ENCODE measurements around the gene USP32. TPM values are rescaled to one million over a fixed set of nuclear protein-coding genes. Genes with fewer than 3 reads are reported as not detected.

USP32 gene
- total RNA-seq, 1 experiment from 2014 or later, result 32.3 TPM

DNA sequence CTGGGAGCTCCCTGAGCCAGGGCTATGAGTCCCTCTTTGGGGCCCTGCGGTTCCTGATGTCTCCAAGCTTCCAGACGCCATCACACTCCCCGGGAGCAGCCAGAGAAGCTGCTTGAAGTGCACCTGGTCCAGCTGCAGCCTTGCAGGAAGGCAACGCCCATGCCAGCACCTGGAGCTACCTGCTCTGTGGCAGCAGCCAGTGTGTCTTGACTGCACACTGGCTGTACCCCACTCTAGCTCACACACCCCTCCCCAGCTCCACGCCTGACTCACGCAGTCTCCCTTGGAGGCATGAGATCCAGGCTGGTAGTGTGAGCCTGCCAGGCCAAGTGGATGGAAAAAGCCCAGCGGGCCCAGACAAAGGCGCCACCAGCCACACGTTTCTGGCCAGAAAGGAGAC lies 63.3 kb downstream of the USP32 start:
- Histone ChIP-seq H3K9me3 (ENCODE audit: insufficient read depth, low read depth) (no peaks in the 10 kb centered on the region), H3K4me3 (no peak overlapping the region), H3K27me3 (ENCODE audit: insufficient read depth, low read depth) (no peaks in the 10 kb centered on the region), H4K20me1 (ENCODE audit: insufficient read depth) (no peaks in the 10 kb centered on the region), H3F3A (ENCODE audit: insufficient read depth, low read depth) (no peaks in the 10 kb centered on the region), H3K9me2 (ENCODE audit: insufficient read depth) (no peaks in the 10 kb centered on the region), H3K27ac (no peak overlapping the region), H2AFZ (no peak overlapping the region), H3K4me2 (no peak overlapping the region), H3K4me1 (replicated peaks; ENCODE audit: insufficient read depth) (no peaks in the 10 kb centered on the region), H3K79me2 (ENCODE audit: low read depth) (0 out of 2 replicates have a peak, but pooled peaks cover under 1% of the 10 kb centered on the region), H3K36me3 (ENCODE audit: low read depth) (no peaks in the 10 kb centered on the region)
- intact Hi-C loops (cut with micrococcal nuclease; ENCODE audit: unreplicated experiment), result no loop called here
- TF ChIP-seq EZH2 (IDR thresholded peaks at IDR 0.05; ENCODE audit: low read depth) (no peak), CTCF (conservative IDR thresholded peaks at IDR 0.05) (no peak)
- DNase-seq, result no peak
- CTCF ChIA-PET, result no interaction called here
- POLR2A ChIA-PET (ENCODE audit: unreplicated experiment), result no interaction called here
- BruUV-seq (replicated peaks), result no TSS peak

DNA sequence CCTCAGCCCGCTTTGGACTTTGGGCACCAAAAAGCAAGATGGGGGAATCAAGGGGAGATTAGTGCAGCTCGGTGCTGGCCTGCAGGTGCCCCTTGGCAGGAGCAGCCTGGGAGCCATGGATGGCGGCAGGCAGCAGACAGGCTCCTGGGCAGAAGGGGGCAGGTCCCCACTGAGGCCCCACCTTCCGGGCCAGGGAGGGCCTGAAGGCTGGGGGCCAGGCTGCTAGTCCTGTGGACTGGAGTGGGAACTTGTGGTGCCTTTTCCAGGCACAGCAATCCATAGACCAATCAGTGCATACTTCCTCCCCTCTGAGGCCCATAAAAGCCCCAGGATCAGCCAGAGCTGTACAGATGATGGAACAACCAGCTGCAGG lies 64.0 kb downstream of the USP32 start:
- Histone ChIP-seq H3K27me3 (ENCODE audit: insufficient read depth, low read depth) (no peaks in the 10 kb centered on the region), H3K79me2 (ENCODE audit: low read depth) (0 out of 2 replicates have a peak, but pooled peaks cover 7% of the 10 kb centered on the region), H3K4me1 (replicated peaks; ENCODE audit: insufficient read depth) (no peaks in the 10 kb centered on the region; the same call in 1 of the 2 replicates), H3K36me3 (ENCODE audit: low read depth) (no peaks in the 10 kb centered on the region), H3K4me2 (no peak overlapping the region), H3K9me2 (ENCODE audit: insufficient read depth) (no peaks in the 10 kb centered on the region), H3K9me3 (ENCODE audit: insufficient read depth, low read depth) (no peaks in the 10 kb centered on the region), H3F3A (ENCODE audit: insufficient read depth, low read depth) (no peaks in the 10 kb centered on the region), H3K4me3 (no peak overlapping the region), H2AFZ (no peak overlapping the region), H3K27ac (no peak overlapping the region), H4K20me1 (ENCODE audit: insufficient read depth) (no peaks in the 10 kb centered on the region)
- DNase-seq, result no peak
- BruUV-seq (replicated peaks), result no TSS peak
- POLR2A ChIA-PET (ENCODE audit: unreplicated experiment), result no interaction called here
- TF ChIP-seq EZH2 (IDR thresholded peaks at IDR 0.05; ENCODE audit: low read depth), result no peak
- no peak for TF ChIP-seq CTCF (conservative IDR thresholded peaks at IDR 0.05)
- intact Hi-C loops (cut with micrococcal nuclease; ENCODE audit: unreplicated experiment), result no loop called here
- CTCF ChIA-PET, result no interaction called here

GRCh38 chr17:60327134-60327900 lies 64.6 kb downstream of the USP32 start:
- POLR2A ChIA-PET (ENCODE audit: unreplicated experiment), result no interaction called here
- intact Hi-C loops (cut with micrococcal nuclease; ENCODE audit: unreplicated experiment), result no loop called here
- CTCF ChIA-PET, result no interaction called here

More at GRCh38 chr17:60327134-60327900, 64.6 kb downstream of the USP32 start:
- Histone ChIP-seq H3K9me3 (ENCODE audit: insufficient read depth, low read depth) (no peaks in the 10 kb centered on the region), H3K79me2 (ENCODE audit: low read depth) (0 out of 2 replicates have a peak, but pooled peaks cover 7% of the 10 kb centered on the region), H3K27ac (no peak overlapping the region), H3K4me1 (replicated peaks; ENCODE audit: insufficient read depth) (no peaks in the 10 kb centered on the region; the same call in 1 of the 2 replicates), H3F3A (ENCODE audit: insufficient read depth, low read depth) (no peaks in the 10 kb centered on the region), H3K4me2 (no peak overlapping the region), H2AFZ (no peak overlapping the region), H3K4me3 (no peak overlapping the region), H3K36me3 (ENCODE audit: low read depth) (no peaks in the 10 kb centered on the region), H4K20me1 (ENCODE audit: insufficient read depth) (no peaks in the 10 kb centered on the region), H3K9me2 (ENCODE audit: insufficient read depth) (no peaks in the 10 kb centered on the region), H3K27me3 (ENCODE audit: insufficient read depth, low read depth) (no peaks in the 10 kb centered on the region)
- TF ChIP-seq EZH2 (IDR thresholded peaks at IDR 0.05; ENCODE audit: low read depth), result no peak
- TF ChIP-seq CTCF (conservative IDR thresholded peaks at IDR 0.05), result no peak
- BruUV-seq (replicated peaks), result no TSS peak
- DNase-seq, result no peak
